MM.1S (cell line): ENCODE data around the gene CCNK.

Experiments
- DNase-seq: peaks from one replicate; pipeline ENCODE4 v3.0.0-alpha.2; 2015
- H2AFZ ChIP-seq: fragments of 300-600 bp; sonication (generic); 2 replicates; pipeline ENCODE4 v1.6.0; 2016; ENCODE audit warnings: antibody characterized with exemption, low read length
- H3F3A ChIP-seq: fragments of 300-600 bp; sonication (generic); 2 replicates; pipeline ENCODE4 v1.6.1; 2016; ENCODE audit warnings: mild to moderate bottlenecking, antibody characterized with exemption, low read length, moderate library complexity, mixed read lengths; ENCODE audit not compliant: insufficient read depth
- H3K27ac ChIP-seq: fragments of 300-600 bp; sonication (generic); 2 replicates; pipeline ENCODE4 v1.5.1; 2016; ENCODE audit warnings: mild to moderate bottlenecking, low read length
- H3K27me3 ChIP-seq: fragments of 300-600 bp; sonication (generic); replicated peaks from 2 replicates; pipeline ENCODE4 v1.6.0; 2016; ENCODE audit warnings: low read length; ENCODE audit not compliant: insufficient read depth
- H3K36me3 ChIP-seq: fragments of 300-600 bp; sonication (generic); replicated peaks from 2 replicates; pipeline ENCODE4 v1.6.1; 2016; ENCODE audit warnings: mild to moderate bottlenecking, low read length, mixed read lengths; ENCODE audit not compliant: insufficient read depth
- H3K4me1 ChIP-seq: fragments of 300-600 bp; sonication (generic); 2 replicates; pipeline ENCODE4 v1.6.1; 2016; ENCODE audit warnings: low read length, mixed read lengths
- H3K4me2 ChIP-seq: fragments of 300-600 bp; sonication (generic); 2 replicates; pipeline ENCODE4 v1.6.0; 2016; ENCODE audit warnings: low read depth, low read length
- H3K4me3 ChIP-seq: fragments of 300-600 bp; sonication (generic); 2 replicates; pipeline ENCODE4 v1.5.1; 2016; ENCODE audit warnings: low read length, mixed read lengths
- H3K79me2 ChIP-seq: fragments of 300-600 bp; sonication (generic); 2 replicates; pipeline ENCODE4 v1.6.1; 2016; ENCODE audit warnings: mixed run types, low read length, mixed read lengths
- H3K9ac ChIP-seq: fragments of 300-600 bp; sonication (generic); 2 replicates; pipeline ENCODE4 v1.6.1; 2016; ENCODE audit warnings: low read length, mixed read lengths
- H3K9me2 ChIP-seq: fragments of 300-600 bp; sonication (generic); replicated peaks from 2 replicates; pipeline ENCODE4 v1.6.1; 2016; ENCODE audit warnings: mild to moderate bottlenecking, low read length, mixed read lengths; ENCODE audit not compliant: insufficient read depth
- H3K9me3 ChIP-seq: fragments of 300-600 bp; sonication (generic); replicated peaks from 2 replicates; pipeline ENCODE4 v1.6.1; 2016; ENCODE audit warnings: mild to moderate bottlenecking, low read length, mixed read lengths; ENCODE audit not compliant: insufficient read depth
- H4K20me1 ChIP-seq: fragments of 300-600 bp; sonication (generic); 2 replicates; pipeline ENCODE4 v1.6.1; 2016; ENCODE audit warnings: mild to moderate bottlenecking, low read length, moderate library complexity, mixed read lengths; ENCODE audit not compliant: insufficient read depth
- CTCF ChIP-seq: fragments of 300-600 bp; sonication (generic); IDR thresholded peaks from 2 replicates; pipeline ENCODE4 v1.5.1; 2016; ENCODE audit warnings: antibody characterized with exemption, low read length, mixed read lengths
- EZH2 ChIP-seq: fragments of 300-600 bp; sonication (generic); optimal IDR thresholded peaks from 2 replicates; pipeline ENCODE3; 2017; ENCODE audit warnings: low read depth, mild to moderate bottlenecking, antibody characterized with exemption, low read length, mixed read lengths
- EZH2phosphoT487 ChIP-seq: fragments of 300-600 bp; sonication (generic); IDR thresholded peaks from 2 replicates; pipeline ENCODE4 v1.6.1; 2018; ENCODE audit warnings: antibody characterized with exemption, low read length

The CCNK gene

GRCh38 chr14:99551034-99551922 lies 70.1 kb downstream of the CCNK start:
- H3K27me3 ChIP-seq: no peaks in the 10 kb centered on the region
- H3K4me3 ChIP-seq: no peak overlapping the region
- H3K36me3 ChIP-seq: no peaks in the 10 kb centered on the region
- no peaks in the 10 kb centered on the region for H3K9me3 ChIP-seq
- H3K4me1 ChIP-seq: no peaks in the 10 kb centered on the region
- no peaks in the 10 kb centered on the region for H3K9me2 ChIP-seq
- H3K9ac ChIP-seq: no peak overlapping the region
- H2AFZ ChIP-seq: no peak overlapping the region
- TF ChIP-seq EZH2 (no peak), EZH2phosphoT487 (no peak), CTCF (no peak)
- no peaks in the 10 kb centered on the region for H4K20me1 ChIP-seq
- no peak overlapping the region for H3K27ac ChIP-seq
- H3K79me2 ChIP-seq: no peaks in the 10 kb centered on the region
- no peak overlapping the region for H3K4me2 ChIP-seq
- H3F3A ChIP-seq: no peaks in the 10 kb centered on the region
- DNase-seq: no peak

GRCh38 chr14:99552021-99552553 lies 70.9 kb downstream of the CCNK start:
- H3K79me2 ChIP-seq: no peaks in the 10 kb centered on the region
- no peak overlapping the region for H3K4me2 ChIP-seq
- no peaks in the 10 kb centered on the region for H4K20me1 ChIP-seq
- H3K9ac ChIP-seq: no peak overlapping the region
- no peaks in the 10 kb centered on the region for H3K27me3 ChIP-seq
- no peak overlapping the region for H3K27ac ChIP-seq
- H3K36me3 ChIP-seq: no peaks in the 10 kb centered on the region
- TF ChIP-seq EZH2phosphoT487 (no peak), CTCF (no peak), EZH2 (no peak)
- H3K9me3 ChIP-seq: no peaks in the 10 kb centered on the region
- H2AFZ ChIP-seq: no peak overlapping the region
- no peaks in the 10 kb centered on the region for H3K9me2 ChIP-seq
- no peak for DNase-seq
- no peaks in the 10 kb centered on the region for H3F3A ChIP-seq
- no peak overlapping the region for H3K4me3 ChIP-seq
- no peaks in the 10 kb centered on the region for H3K4me1 ChIP-seq

- H3K4me2 ChIP-seq: no peak overlapping the region
- no peaks in the 10 kb centered on the region for H3K9me2 ChIP-seq
- H3K36me3 ChIP-seq: no peaks in the 10 kb centered on the region
- H3K9ac ChIP-seq: no peak overlapping the region
- no peaks in the 10 kb centered on the region for H3K4me1 ChIP-seq
- no peak for DNase-seq
- H3K4me3 ChIP-seq: no peak overlapping the region
- TF ChIP-seq EZH2: no peak
- no peak overlapping the region for H3K27ac ChIP-seq
- H2AFZ ChIP-seq: no peak overlapping the region
- H3K27me3 ChIP-seq: no peaks in the 10 kb centered on the region
- no peaks in the 10 kb centered on the region for H3K9me3 ChIP-seq
- H4K20me1 ChIP-seq: no peaks in the 10 kb centered on the region
- no peaks in the 10 kb centered on the region for H3F3A ChIP-seq
- no peaks in the 10 kb centered on the region for H3K79me2 ChIP-seq
These were observed 71.5 kb downstream of the CCNK start for GRCh38 chr14:99552572-99553216.
